Panc1 (cell line): ENCODE data around the gene ATP2C1. TPM values are rescaled to one million over a fixed set of nuclear protein-coding genes. Genes with fewer than 3 reads are reported as not detected.

Source experiments
- ATAC-seq: fragments of 200-7000 bp; cut with Tn5 transposase; 2 replicates; pipeline ENCODE4 v1.9.1; 2020; ENCODE audit warnings: mild to moderate bottlenecking, moderate library complexity
- BruUV-seq: library from RNA; stranded (reverse); fragments of 400-500 nt; replicated peaks from 2 replicates; lab custom pipeline; 2021; lab: Mats Ljungman, UMichigan
- CTCF ChIA-PET: fragments of 300-600 bp; sonication (Branson Sonifier 250); formaldehyde crosslinking; loops from one replicate; lab custom pipeline; 2022; ENCODE audit warnings: antibody characterized with exemption; lab: Charles Lee
- POLR2A ChIA-PET: fragments of 300-600 bp; sonication (Branson Sonifier 250); formaldehyde crosslinking; loops from one replicate; lab custom pipeline; 2022; ENCODE audit warnings: antibody characterized with exemption; lab: Charles Lee
- DNase-seq: peaks from one replicate; pipeline ENCODE4 v3.0.0-alpha.2; 2010; ENCODE audit warnings: low read depth, low spot score
- H3K27ac ChIP-seq: 2 replicates; pipeline ENCODE4 v1.5.1; 2011; ENCODE audit warnings: mild to moderate bottlenecking, low read length, inconsistent platforms
- H3K27me3 ChIP-seq: fragments of 200-500 bp; sonication (Bioruptor generic); 2 replicates; pipeline ENCODE4 v1.6.0; 2014; ENCODE audit warnings: low read length, inconsistent platforms; ENCODE audit not compliant: control insufficient read depth, insufficient read depth
- H3K36me3 ChIP-seq: fragments of 200-500 bp; sonication (Bioruptor generic); 2 replicates; pipeline ENCODE4 v1.5.1; 2014; ENCODE audit warnings: inconsistent platforms, mild to moderate bottlenecking, low read length, moderate library complexity; ENCODE audit not compliant: control insufficient read depth, insufficient read depth
- H3K4me1 ChIP-seq: 2 replicates; pipeline ENCODE4 v1.5.1; 2011; ENCODE audit warnings: inconsistent platforms, mild to moderate bottlenecking, low read length, moderate library complexity; ENCODE audit not compliant: control insufficient read depth, insufficient read depth
- H3K4me3 ChIP-seq, 2 experiments: 2 replicates each; pipeline ENCODE4 v1.5.1; 2011 to 2012; ENCODE audit warnings: low read depth in 2 of 2, low read length in 2 of 2, mild to moderate bottlenecking in 2 of 2, inconsistent platforms in 1 of 2, moderate library complexity in 1 of 2
- H3K9me3 ChIP-seq: fragments of 200-500 bp; sonication (Bioruptor generic); 2 replicates; pipeline ENCODE4 v1.5.1; 2014; ENCODE audit warnings: low read depth, mild to moderate bottlenecking, inconsistent platforms, low read length, moderate library complexity; ENCODE audit not compliant: control insufficient read depth, insufficient read depth
- CTCF ChIP-seq: fragments of 450-650 bp; IDR thresholded peaks from 2 replicates; pipeline ENCODE4 v1.5.1; 2017; ENCODE audit warnings: mild to moderate bottlenecking
- POLR2AphosphoS5 ChIP-seq: IDR thresholded peaks from 2 replicates; pipeline ENCODE4 v1.6.1; 2012; ENCODE audit warnings: mild to moderate bottlenecking, low read depth, low read length, moderate library complexity
- REST ChIP-seq, 2 experiments: IDR thresholded peaks; 2 replicates each; pipeline ENCODE4 v1.6.1; 2011 to 2012; ENCODE audit warnings: low read depth in 2 of 2, control low read depth in 1 of 2, low read length in 1 of 2, mild to moderate bottlenecking in 1 of 2, moderate library complexity in 1 of 2; ENCODE audit not compliant: insufficient read depth in 1 of 2
- SIN3A ChIP-seq: IDR thresholded peaks from 2 replicates; pipeline ENCODE4 v1.6.1; 2012; ENCODE audit warnings: low read depth, mild to moderate bottlenecking, low read length, moderate library complexity, borderline replicate concordance; ENCODE audit not compliant: insufficient read depth
- TCF7L2 ChIP-seq: IDR thresholded peaks from 2 replicates; pipeline ENCODE4 v1.6.1; 2011; ENCODE audit warnings: mild to moderate bottlenecking, low read depth, low read length, inconsistent platforms
- in situ Hi-C: cut with HindIII; loops from 2 replicates; pipeline ENCODE4 v1.10.0; 2016; ENCODE audit warnings: low sequenced_read_pairs, low pct_unique_long_range_greater_than_20kb
- intact Hi-C: fragments of 100-400 bp; cut with micrococcal nuclease; formaldehyde crosslinking; loops from one replicate; pipeline ENCODE4 v1.10.0; 2022; ENCODE audit not compliant: unreplicated experiment
- total RNA-seq: library from RNA; stranded (reverse); gene quantifications from one replicate; pipeline ENCODE4 v1.2.1, GENCODE V29; 2021; ENCODE audit not compliant: unreplicated experiment

The ATP2C1 gene
- total RNA-seq, 1 experiment from 2014 or later, result 101 TPM

DNA sequence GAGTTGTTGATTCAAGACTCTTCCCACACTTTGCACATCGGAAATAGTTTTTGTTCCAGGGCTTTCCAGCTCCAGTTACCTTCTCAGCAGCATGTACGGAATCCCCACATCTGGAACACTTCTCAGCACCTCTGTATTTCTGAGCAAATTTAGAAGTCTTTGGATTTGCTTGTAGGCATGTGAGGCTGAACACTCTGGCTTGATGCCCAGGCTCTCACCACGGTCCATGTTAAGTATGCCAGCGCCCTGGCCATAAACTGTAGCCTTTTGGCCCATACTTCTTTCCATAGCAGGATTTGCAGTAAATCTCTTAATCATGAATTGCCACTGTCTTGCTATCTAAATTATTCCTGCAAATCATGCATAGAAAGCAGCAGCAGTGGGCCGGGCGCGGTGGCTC is 24.4 kb downstream of the ATP2C1 start:
- no peak overlapping the region for H3K27ac ChIP-seq
- intact Hi-C loops (no loop called here), in situ Hi-C loops (no loop called here)
- POLR2A ChIA-PET, result no interaction called here
- CTCF ChIA-PET, result no interaction called here
- no peak overlapping the region for H3K4me3 ChIP-seq
- H3K4me1 ChIP-seq, result no peaks in the 10 kb centered on the region
- peaks cover 4% of the 10 kb centered on the region; the same call in 1 of the 2 replicates for H3K9me3 ChIP-seq
- ATAC-seq, result no peak
- H3K36me3 ChIP-seq, result no peaks in the 10 kb centered on the region
- BruUV-seq, result no TSS peak
- no peak for DNase-seq
- TF ChIP-seq POLR2AphosphoS5 (no peak), CTCF (no peak), REST (IDR thresholded peaks at IDR 0.05; ENCODE audit: insufficient read depth in 1 of 2, low read depth in 2 of 2, low read length in 1 of 2) (no peak), SIN3A (no peak), TCF7L2 (no peak)
- H3K27me3 ChIP-seq, result no peaks in the 10 kb centered on the region

DNA sequence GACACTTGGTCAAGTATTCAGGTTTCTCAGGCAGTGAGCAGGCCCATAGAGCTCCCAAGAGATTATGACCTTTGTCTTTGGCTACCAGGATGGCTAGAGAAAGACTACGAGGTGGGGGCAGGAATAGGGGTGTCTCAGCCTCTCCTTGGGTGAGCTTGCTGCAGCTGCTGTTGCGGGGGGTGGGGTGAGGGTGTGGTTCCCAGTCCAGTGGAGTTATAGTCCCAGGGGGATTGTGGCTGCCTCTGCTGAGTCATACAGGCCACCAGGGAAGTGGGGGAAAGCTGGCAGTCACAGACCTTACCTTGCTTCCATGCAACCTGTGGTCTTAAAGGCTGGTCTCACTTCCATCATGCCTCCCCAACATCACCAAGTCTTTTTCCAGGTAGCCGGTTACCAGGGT is 31.7 kb downstream of the ATP2C1 start:
- Histone ChIP-seq H3K9me3 (peaks cover 10% of the 10 kb centered on the region; the same call in 1 of the 2 replicates), H3K27ac (no peak overlapping the region), H3K27me3 (no peaks in the 10 kb centered on the region), H3K4me3 (no peak overlapping the region), H3K36me3 (no peaks in the 10 kb centered on the region), H3K4me1 (no peaks in the 10 kb centered on the region)
- BruUV-seq, result no TSS peak
- ChIA-PET POLR2A (no interaction called here), CTCF (no interaction called here)
- in situ Hi-C loops, result no loop called here
- TF ChIP-seq TCF7L2, result no peak
- TF ChIP-seq POLR2AphosphoS5, result no peak
- TF ChIP-seq CTCF, result no peak
- TF ChIP-seq SIN3A, result no peak
- TF ChIP-seq REST (IDR thresholded peaks at IDR 0.05; ENCODE audit: insufficient read depth in 1 of 2, low read depth in 2 of 2, low read length in 1 of 2), result no peak
- intact Hi-C loops, result no loop called here
- DNase-seq, result no peak
- no peak for ATAC-seq
